Femur (tissue), 1 donor: ENCODE results near the gene NDRG4.
A peak's percentile ranks its signal among the peaks of the same experiment; 100 is the strongest.

Experiments
- DNase-seq: peaks from one replicate; pipeline ENCODE4 v3.0.0-alpha.2; 2017

NDRG4 gene, protein sequence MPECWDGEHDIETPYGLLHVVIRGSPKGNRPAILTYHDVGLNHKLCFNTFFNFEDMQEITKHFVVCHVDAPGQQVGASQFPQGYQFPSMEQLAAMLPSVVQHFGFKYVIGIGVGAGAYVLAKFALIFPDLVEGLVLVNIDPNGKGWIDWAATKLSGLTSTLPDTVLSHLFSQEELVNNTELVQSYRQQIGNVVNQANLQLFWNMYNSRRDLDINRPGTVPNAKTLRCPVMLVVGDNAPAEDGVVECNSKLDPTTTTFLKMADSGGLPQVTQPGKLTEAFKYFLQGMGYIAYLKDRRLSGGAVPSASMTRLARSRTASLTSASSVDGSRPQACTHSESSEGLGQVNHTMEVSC

DNA sequence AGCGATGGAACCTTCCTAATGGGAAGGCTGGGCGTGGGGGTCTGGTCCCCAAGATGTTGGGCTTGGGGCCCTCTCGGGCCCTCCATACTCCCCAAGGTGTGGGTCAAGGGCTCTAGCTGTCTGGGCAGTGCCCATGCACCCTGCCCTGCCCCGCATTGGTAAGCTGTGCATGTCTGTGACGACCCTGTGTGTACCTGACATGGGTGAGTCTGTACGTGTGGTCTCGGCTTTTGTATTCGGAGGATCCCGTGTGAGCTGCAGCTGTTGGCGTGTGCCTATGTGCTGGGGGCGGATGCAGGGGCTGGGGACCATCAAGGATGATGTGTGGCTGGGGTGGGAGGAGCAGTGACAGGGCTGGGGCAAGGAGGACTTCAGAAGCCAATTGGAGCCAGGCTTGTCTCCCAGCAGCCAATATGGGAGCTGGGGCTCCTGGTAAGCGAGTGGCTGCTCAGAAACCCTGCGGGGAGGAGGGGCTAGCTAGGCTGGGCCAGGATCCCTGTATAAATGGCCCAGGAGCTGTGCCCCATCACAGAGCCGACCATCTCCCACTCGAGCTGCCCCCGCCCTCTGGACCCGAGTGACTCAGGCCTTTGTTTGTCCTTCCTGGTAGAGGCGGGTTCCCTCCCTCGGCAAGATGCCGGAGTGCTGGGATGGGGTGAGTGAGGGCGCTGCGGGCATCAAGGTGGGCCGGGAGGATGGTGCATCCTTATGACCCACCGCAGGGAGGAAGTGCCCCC lies at the start of gene NDRG4:
Gene NDRG4 (plus strand): TSS at position 529 of the 737 bp plus-strand sequence. CDS start 106 bp downstream, at position 635.
- peak; percentile 87 for DNase-seq

DNA sequence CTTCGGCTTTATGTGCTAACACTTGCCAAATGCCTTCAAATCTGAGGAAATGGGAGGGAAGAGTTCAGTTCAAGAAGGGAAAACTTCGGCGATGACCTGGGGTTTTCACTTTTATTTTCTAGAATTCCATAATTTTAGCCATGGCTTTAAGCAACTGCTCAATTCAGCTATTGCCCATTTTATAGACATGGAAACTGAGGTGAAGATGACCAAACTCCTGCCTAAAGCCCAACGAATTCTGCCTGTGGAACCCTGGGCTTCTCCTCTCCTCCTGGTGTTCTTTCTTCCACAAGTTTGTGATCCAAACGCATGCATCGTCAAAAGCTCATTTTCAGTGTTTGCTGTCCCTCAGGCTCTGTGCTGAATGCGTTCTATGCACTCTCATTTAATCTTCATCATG lies 49.4 kb upstream of the NDRG4 start:
- no peak for DNase-seq

DNA sequence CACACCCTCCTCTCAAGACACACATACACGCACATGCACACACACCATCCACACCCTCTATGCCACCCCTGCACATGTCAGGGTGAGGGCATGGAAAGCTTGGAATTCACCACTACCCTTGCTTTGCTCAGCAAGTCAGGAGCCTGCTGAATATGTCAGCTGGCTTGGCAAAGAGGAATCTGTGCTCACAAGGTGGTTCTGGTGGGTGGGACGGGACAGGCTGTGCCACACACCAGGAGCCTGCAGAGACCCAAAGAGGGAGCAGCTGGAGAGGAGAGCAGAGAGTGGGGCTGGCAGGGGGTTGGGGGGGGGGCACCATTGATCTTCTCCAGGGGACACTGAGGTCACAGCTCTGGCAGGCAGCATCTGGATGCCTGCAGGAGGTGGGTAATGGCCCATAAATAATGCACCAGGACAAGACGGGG lies 48.7 kb upstream of the NDRG4 start:
- no peak for DNase-seq

DNA sequence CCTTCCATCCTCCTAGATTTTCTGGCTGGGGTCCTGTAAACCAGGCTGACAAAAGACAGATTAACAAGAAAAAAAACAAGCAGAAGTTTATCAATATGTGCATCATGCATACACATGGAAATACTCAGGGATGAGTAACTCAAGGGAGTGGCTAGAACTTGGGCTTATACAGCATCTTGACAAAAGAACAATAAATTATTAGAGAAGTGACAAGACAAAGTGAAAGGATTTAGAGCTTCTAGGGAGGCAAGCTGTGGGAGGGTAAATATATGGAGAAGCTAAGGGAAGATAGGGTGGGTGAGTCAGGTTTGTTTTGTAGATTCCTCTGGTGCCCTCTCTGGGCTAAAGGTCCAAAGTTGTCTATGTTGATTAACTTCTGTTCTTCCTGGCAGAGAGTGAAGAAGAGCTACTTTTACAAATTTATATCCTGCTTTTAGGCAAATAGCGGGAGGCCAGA lies 48.0 kb upstream of the NDRG4 start:
- no peak for DNase-seq

DNA sequence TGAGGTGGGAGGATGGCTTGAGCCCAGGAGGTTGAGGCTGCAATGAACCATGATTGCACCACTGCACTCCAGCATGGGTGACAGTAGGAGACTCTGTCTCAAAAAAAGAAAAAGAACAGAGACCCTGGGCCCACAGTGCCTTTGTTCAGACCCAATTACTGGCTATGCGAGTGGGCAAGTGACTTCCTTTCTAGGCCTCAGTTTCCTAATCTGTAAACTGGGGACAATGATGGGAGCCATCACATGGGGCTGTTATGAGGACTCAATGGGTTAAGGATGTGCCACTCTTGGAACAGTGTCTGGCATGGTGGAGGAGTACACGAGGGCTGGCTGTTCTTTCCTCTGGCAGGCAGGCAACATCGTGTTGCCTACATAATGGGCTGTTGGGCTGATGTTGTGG lies 47.3 kb upstream of the NDRG4 start:
- DNase-seq: no peak

DNA sequence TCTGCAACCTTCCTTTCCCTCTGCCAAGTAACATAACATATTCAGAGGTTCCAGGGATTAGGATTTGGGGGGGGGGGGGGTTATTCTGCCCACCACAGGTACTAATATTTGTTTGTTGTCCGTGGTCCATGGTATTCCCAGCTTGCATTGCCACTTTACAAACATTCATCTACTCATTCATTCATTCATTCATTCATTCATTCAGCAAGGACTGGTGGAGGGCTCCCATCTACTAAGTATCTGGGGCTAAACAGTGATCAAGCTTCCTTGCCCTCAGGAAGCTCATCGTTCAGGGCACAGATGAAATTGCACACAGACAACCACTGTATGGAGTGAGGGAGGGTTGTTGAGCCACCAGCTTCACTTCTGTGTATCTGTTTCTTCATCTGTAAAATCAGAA lies 45.8 kb upstream of the NDRG4 start:
- DNase-seq: no peak

DNA sequence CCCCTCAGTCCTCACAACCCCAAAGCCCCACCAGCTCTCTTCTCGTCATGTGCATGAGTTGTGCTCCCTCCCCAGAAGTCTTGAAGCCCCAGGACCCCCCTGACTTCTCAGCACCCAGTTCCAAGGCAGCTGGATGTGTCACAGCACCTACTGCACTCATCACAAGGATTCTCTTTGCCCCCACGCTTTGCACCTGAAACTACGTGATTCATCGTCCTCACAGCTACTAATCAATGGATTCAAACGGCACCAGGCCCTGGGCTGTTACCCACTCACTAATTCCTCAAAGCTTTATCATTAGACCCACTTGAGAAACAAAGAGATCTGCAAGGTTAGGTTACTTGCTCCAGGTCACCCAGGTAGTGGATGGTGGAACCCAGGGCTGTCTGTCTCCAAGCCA lies 45.1 kb upstream of the NDRG4 start:
- DNase-seq: no peak

DNA sequence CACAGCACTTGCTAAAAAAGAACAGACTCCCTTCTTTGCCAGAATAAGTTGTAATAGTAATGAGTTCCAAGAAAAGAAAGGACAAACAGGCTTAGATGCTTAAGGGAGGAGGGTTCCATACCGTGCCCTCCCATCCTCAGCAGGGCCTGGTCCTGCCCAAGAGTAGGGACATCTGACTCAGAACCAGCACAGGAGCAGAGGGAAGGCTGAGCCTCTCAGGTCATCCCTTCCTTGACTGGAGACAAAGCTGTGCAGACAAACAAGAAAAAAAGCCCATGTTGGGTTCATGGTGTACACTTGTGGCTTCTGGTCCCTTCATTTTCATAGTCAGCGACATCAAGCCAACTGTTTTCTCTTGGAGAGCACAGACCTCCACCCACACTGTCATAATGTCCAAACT lies 44.2 kb upstream of the NDRG4 start:
- DNase-seq: no peak

DNA sequence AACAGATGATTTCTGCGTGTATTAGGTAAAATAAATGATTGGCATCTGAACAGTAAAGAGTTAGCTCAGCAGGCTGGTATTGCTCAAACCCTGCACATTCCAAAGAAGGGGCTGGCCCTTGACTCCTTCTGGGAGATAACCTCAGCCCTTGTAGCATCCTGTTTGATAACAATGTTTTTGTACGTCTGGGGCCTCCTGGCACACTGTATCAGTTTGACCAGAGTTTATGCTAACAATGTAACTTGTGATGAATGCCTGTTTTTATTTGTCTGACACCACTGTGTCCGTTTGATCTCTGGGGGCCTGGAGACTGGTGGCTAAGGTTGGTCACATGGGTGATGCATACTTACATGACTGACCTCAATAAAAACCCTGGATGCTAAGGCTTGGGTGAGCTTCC lies 43.8 kb upstream of the NDRG4 start:
- no peak for DNase-seq

DNA sequence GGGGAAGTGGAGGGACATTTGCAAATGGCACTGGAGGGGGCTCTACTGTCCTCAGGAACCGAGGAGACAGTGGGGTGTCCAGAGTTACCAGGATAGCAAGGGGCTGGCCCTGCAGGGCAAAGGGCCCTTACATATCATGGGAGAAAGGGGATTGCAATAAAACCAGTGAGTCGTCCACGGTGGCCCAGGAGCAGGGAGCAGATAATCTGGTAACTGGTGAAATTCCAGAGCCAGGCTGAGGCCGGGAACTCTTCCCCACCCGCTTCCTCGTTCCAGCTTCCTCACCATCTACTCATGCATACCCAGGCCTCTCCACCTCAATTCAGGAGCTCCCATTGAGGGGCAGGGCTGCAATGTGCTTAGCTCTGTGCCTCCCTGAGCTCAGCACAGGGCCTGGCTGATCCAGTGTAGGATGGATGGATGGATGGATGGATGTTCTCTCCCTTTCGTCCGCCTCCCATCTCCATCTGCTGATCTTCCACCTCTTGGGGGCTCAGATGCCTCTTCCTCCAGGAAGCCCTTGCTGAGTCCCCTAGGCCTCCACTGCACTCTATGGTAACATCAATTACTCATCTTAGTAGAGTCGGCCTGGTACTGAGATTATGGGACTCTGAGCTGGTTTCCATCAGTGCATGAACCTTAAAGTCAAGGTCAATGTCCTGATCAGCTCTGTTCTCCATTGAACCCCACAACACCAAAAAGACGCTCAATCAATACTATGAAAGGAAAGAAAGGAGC lies 41.2 kb upstream of the NDRG4 start:
- no peak for DNase-seq

DNA sequence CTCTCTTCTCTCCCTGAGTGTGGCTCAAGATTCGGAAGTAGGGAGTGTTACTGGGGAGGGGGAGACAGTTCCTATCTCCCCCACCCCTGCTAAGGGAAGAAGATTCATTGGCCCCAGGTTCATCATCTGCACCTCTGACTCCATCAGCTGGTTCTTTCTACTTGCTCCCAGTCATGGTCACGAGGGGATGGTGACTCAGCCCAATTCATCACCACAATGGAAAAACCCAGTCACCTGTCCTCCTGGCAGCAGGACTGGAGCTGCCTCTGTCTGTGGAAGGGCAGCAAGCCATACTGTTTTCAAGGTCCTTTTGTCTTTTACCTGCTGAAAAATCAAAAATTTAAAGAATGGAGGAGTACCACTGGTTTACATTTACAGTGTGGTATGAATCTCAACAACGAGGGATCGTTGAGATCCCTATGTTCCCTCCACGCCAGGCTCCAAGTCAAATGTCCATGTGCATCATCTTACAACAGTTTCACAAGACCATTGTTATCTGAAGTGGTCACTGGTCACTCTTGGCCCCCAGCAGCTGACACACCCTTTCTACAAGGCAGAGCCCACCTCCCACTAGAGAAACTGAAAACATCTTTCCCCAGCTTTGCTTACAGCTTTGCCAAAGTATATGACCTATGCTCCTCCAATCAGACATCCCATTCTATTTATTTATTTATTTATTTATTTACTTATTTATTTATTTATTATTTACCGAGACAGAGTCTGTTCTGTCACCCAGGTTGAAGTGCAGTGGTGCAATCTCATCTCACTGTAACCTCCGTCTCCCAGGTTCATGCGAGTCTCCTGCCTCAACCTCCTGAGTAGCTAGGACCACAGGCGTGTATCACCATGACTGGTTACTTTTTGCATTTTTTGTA lies 40.4 kb upstream of the NDRG4 start:
- no peak for DNase-seq

DNA sequence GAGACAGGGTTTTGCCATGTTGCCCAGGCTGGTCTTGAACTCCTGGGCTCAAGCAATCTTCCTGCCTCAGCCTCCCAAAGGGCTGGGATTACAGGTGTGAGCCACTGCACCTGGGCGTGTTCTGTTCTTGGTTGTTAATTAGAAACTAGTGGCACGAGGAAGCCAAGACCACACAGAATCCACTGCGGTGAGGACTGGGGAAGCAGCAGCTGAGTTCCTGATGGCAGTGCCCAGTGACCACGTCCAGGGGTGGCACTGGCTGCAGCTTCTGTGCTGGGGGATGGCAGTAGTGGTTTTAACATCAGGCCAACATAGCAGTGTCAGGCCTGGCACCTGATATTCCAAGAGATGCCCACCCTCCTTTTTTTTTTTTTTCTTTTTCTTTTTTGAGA lies 39.7 kb upstream of the NDRG4 start:
- DNase-seq: no peak

DNA sequence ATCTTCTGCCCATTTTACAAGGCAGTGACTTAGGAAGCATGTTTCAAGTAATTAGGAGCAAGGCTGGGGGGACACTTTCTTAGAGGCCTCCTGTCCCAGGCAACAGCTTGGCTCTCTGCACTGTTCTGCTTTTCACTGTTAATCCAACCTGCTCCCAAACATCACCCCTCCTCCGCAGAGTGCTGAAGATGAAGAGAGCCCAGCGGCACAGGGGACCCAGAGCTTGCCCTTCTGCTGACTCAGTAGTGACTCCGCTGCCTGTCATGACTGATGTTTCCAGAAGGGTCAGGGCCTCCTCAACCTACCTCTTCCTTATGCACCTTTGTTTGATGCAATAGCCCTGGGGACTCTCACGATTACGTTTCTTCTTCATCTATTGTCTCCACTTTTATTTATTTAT lies 38.9 kb upstream of the NDRG4 start:
- DNase-seq: no peak

DNA sequence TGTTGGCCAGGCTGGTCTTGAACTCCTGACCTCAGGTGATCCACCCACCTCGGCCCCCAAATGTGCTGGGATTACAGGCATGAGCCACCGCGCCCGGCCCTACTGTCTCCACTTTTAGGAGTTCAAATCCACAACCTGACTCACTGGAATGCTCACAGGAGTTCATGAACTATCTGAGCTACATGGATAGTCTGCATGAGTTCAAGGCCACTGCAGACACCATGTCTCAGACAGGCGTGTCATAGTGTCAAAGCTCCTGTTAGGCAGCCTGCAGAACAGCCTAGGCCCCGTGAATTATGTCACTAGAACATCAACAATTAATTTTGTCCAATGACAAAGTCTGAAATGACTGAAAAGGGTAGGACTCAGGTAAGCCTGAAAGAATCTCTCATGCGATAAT lies 38.3 kb upstream of the NDRG4 start:
- no peak for DNase-seq

DNA sequence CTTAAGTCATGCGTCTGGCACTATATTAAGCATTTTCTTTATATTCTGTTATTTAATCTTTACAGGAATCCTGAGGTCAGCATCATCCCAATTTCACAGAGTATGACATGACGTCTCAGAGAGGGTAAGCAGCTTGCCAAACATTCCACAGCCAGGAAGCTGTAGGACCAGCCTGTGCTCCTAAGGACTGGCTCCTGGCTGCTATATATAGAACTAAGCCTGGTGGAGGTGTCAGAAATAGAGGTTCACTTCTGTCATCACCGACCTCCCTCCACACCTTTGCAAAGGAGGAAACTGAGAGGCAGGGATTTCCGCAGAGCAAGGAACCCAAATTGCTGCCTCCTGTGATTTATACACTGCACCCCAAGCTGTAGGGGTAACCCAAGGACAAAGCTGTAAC lies 37.9 kb upstream of the NDRG4 start:
- no peak for DNase-seq

DNA sequence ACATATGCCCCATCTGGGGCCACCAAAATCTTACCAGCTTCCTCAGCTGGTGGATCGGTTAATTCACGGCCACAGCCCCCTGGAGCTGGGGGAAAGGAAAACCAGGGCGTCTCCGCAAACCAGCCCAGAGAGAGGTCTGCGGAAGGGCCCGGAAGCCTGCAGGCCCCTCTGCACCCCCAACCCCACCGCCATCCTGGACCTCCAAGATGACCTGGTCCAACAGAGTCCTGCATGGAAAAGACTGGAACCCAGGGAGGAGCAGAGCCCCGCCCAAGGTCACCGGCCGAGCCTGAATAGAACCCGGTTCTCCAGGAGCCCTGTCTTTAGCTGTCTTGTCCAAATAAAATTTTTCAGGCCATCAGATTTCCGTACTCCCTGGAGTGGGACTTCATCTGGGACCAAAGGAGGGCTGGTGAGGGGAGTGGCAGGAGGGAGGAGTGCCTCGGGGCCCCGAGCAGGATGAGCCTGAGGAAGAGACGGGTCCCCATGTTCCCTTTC lies 37.4 kb upstream of the NDRG4 start:
- no peak for DNase-seq

DNA sequence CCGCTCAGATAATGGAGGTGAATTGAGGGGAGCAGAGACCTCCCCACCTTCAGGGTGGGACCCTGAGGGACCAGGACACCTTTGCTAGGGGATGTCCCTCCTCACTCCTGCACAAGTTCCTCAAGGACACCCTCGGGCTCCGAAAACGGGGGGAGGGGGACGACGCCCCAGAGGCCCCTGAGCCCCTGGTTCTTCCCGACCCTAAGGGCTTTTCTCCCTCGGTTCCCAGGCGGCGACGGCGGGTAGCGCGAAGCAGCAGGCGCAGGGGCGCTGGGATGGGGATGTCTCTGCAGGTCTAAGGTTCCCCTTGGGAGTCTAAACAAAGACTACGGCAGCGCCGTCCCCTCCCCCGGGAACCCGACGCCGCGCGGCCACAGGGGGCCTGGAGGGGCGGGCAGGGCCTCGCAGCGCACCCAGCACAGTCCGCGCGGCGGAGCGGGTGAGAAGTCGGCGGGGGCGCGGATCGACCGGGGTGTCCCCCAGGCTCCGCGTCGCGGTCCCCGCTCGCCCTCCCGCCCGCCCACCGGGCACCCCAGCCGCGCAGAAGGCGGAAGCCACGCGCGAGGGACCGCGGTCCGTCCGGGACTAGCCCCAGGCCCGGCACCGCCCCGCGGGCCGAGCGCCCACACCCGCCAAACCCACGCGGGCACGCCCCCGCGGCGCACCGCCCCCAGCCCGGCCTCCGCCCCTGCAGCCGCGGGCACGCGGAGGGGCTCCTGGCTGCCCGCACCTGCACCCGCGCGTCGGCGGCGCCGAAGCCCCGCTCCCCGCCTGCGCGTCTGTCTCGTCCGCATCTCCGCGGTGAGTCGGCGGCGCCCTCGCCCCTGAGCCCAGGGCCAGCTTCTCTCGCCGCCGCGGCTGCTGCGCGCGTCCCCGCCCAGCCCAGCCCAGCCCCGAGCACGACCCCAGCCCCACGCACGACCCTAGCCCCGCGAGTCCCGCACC lies 36.7 kb upstream of the NDRG4 start:
- no peak for DNase-seq

DNA sequence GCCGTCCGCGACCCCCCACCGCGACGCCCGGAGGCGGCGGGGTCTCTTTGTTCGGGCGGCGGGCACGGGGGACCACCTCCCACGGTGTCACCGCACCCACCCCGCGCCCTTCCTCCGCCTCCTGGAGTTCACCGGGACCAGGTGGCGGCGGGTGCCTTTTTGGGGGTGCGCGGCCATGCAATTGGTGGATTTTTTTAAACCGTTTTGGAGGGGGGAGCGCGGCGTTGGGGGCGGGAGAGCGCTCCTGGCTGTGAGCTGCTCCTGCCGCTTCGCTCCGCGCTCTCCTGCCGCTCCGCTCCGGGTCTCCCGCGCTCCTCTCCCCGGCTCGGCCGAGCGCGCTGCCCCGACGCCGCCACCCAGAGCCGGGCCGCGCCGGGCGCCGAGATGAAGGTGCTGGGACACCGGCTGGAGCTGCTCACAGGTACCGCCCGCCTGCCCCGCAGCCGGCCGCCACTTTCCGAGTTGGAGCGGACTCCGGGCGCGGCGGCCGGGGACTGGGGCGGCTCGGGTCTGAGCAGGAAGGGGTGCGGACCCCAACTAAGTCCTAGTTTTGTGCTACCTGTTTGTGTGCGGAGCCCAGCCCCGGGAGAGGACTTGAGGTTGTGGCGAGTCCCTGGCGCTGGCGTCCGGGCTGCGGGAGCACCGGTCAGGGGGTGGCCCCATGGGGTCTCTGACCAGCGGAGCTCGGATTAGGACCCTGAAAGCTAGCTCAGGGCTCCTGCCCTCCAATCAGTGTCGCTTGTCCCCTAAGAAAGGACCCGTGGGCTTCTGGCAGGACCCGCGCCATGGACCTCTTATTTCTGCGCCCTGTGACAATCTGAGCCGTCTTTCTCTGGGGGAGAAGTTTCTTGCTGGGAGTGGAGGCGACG lies 35.7 kb upstream of the NDRG4 start:
- DNase-seq: no peak

DNA sequence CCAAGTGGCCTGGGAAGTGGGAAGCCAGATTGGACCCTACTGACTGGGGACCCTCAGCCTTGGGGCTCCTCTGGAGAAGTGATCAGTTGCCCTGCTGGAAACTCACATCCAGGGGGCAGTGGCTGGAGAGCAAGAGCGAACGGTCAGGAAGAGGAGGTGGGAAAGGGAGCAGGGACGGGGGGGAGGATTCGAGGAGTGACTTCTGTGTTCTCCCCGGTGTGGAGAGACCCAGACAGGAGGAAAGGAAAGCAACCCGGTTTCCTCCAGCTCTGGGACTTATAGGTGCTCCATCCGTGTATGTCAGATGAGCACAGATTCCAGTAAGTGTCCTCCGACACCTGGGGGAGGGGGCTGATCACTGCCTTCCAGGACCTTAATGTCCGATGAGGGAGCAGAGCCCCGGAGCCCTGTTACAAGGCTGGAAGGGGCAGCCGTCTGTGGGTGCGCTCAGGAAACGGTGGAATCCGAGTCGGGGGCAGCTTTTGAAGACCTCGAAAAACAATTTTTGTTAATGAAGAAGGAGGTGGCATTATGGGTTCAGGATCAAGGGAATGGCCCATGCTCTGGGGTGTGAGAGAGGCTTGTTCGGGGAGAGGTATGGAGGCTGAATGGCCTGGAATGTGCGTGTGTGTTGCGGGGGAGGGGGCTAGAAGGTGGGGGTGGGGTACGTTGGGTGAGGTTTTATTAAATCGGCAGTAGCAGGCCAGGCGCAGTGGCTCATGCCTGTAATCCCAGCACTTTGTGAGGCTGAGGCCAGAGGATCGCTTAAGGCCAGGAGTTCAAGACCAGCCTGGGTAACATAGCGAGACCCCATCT lies 34.8 kb upstream of the NDRG4 start:
- DNase-seq: no peak
